ENCODE data around the gene LIN52. TPM values are rescaled to one million over a fixed set of nuclear protein-coding genes. Genes with fewer than 3 reads are reported as not detected.

Gene LIN52
- total and polyA plus RNA-seq, 9 of the 15 experiments (the other 6 are each of a cell fraction or from before 2014, with no cell fraction given) = 4.6 to 11.8 (median 9.2) TPM

DNA sequence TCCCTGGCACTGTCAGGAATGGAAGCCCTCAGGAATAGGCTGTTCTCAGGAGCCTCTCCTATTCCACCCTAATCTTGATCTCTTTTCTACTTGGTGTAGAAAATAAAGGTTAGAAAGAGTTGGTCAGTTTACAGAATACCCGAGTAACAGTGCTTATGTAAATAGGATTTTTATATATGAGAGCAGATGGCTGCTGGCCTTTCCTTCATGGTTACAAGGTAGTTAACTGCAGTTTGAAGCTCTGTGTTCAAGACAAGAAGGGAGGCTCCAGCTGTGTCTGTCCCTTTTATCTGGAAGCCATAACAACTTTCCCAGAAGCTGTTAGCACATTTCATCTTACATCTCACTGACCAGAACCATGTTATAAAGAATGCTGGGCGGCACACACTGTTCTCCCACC is 42.5 kb upstream of the LIN52 start:
- ChIA-PET POLR2A (no interaction called here), CTCF (ENCODE audit: low intra/inter-chr PET ratio) (no interaction called here)
- intact Hi-C loops (cut with micrococcal nuclease) = no loop called here
- ATAC-seq (no peak), DNase-seq (ENCODE audit: extremely low read depth in 1 of 4, low spot score in 3 of 4) (no peak), FAIRE-seq (no peak)
- Histone ChIP-seq H4K20me1 (replicated peaks; ENCODE audit: control insufficient read depth, insufficient read depth, low read length) (no peaks in the 10 kb centered on the region), H3K27me3 (ENCODE audit: control insufficient read depth in 2 of 2, insufficient read depth in 2 of 2, low read length in 2 of 2) (no peaks in the 10 kb centered on the region), H3K27ac (ENCODE audit: extremely low read depth, low read depth, low read length) (no peak overlapping the region; the same call in 2 of the 3 replicates), H3K36me3 (ENCODE audit: control insufficient read depth, insufficient read depth, low read length) (no peaks in the 10 kb centered on the region), H3K9me1 (ENCODE audit: control insufficient read depth, insufficient read depth, low read length) (no peaks in the 10 kb centered on the region), H2AFZ (ENCODE audit: low read depth, low read length) (no peak overlapping the region; the same call in 1 of the 2 replicates), H3K79me2 (ENCODE audit: control insufficient read depth, insufficient read depth, low read length) (no peaks in the 10 kb centered on the region), H3K4me3 (no peak overlapping the region), H3K4me1 (replicated peaks in 1 of 2; ENCODE audit: control insufficient read depth in 2 of 2, insufficient read depth in 2 of 2, low read length in 2 of 2) (0 out of 5 replicates have a peak, but pooled peaks cover 0 to 2% of the 10 kb centered on the region in 2 experiments), H3K9ac (ENCODE audit: insufficient read depth in 1 of 2, low read depth in 2 of 2, low read length in 2 of 2) (no peak overlapping the region), H3K4me2 (ENCODE audit: insufficient read depth, low read length) (no peak overlapping the region), H3K9me3 (replicated peaks; ENCODE audit: control insufficient read depth, insufficient read depth, low read depth, low read length) (no peaks in the 10 kb centered on the region)
- no TSS peak for BruUV-seq (replicated peaks)
- no peak for TF ChIP-seq HDAC3 (IDR thresholded peaks at IDR 0.05; ENCODE audit: borderline replicate concordance, partially characterized antibody)
- no peak for TF ChIP-seq ZNF184 (CRISPR knock-in tag; IDR thresholded peaks at IDR 0.05)
- TF ChIP-seq ZNF408 (CRISPR knock-in tag; IDR thresholded peaks at IDR 0.05; ENCODE audit: low read depth) = no peak
- in situ Hi-C loops (cut with MboI) = no loop called here
- WGBS (ENCODE audit: insufficient coverage, low coverage, missing lambda C conversion rate) = 21% methylated on average over 2 of the region's 2 CpGs

DNA sequence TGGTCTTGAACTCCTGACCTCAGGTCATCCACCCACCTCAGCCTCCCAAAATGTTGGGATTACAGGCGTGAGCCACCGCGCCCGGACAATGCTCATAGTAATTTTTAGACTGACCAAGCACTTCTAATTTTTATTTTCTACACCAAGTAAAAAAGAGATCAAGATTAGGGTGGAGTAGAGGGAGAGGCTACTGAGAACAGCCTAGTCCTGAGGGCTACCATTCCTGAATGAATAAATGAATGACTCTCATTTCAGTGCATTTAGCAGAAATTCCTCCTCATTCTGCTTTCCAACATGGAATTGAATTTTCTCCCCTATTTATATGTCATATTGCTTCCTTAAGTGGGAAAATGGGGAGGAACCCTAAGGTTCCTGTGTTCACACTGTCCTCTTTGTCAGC is 39.2 kb upstream of the LIN52 start:
- Histone ChIP-seq H3K9me1 (ENCODE audit: control insufficient read depth, insufficient read depth, low read length) (no peaks in the 10 kb centered on the region), H3K9me3 (replicated peaks; ENCODE audit: control insufficient read depth, insufficient read depth, low read depth, low read length) (no peaks in the 10 kb centered on the region), H3K4me2 (ENCODE audit: insufficient read depth, low read length) (no peak overlapping the region), H3K4me1 (replicated peaks in 1 of 2; ENCODE audit: control insufficient read depth in 2 of 2, insufficient read depth in 2 of 2, low read length in 2 of 2) (0 out of 5 replicates have a peak, but pooled peaks cover 0 to 2% of the 10 kb centered on the region in 2 experiments), H3K27ac (ENCODE audit: extremely low read depth, low read depth, low read length) (no peak overlapping the region), H3K27me3 (ENCODE audit: control insufficient read depth in 2 of 2, insufficient read depth in 2 of 2, low read length in 2 of 2) (no peaks in the 10 kb centered on the region), H4K20me1 (replicated peaks; ENCODE audit: control insufficient read depth, insufficient read depth, low read length) (no peaks in the 10 kb centered on the region), H3K4me3 (no peak overlapping the region), H3K79me2 (ENCODE audit: control insufficient read depth, insufficient read depth, low read length) (no peaks in the 10 kb centered on the region), H2AFZ (ENCODE audit: low read depth, low read length) (no peak overlapping the region), H3K9ac (ENCODE audit: insufficient read depth in 1 of 2, low read depth in 2 of 2, low read length in 2 of 2) (no peak overlapping the region), H3K36me3 (ENCODE audit: control insufficient read depth, insufficient read depth, low read length) (no peaks in the 10 kb centered on the region)
- WGBS (ENCODE audit: insufficient coverage, low coverage, missing lambda C conversion rate) = 63% methylated on average over 2 of the region's 4 CpGs
- no peak for DNase-seq (ENCODE audit: extremely low read depth in 1 of 4, low spot score in 3 of 4)
- ChIA-PET POLR2A (interaction anchor here (0.7 kb wide), 1 partner anchor 86 kb away, joined by 3 read pairs; no protein-coding TSS in a partner anchor), CTCF (ENCODE audit: low intra/inter-chr PET ratio) (no interaction called here)
- BruUV-seq (replicated peaks) = no TSS peak
- in situ Hi-C loops (cut with MboI) (no loop called here), intact Hi-C loops (cut with micrococcal nuclease) (no loop called here)
- ATAC-seq = no peak
- no peak for FAIRE-seq
- TF ChIP-seq HDAC8 (tag; IDR thresholded peaks at IDR 0.05) (no peak), KAT2B (IDR thresholded peaks at IDR 0.05; ENCODE audit: low read depth, low read length) (no peak), TCF7L2 (IDR thresholded peaks at IDR 0.05; ENCODE audit: low read depth, low read length) (no peak)
- TF ChIP-seq, protein P1, sequence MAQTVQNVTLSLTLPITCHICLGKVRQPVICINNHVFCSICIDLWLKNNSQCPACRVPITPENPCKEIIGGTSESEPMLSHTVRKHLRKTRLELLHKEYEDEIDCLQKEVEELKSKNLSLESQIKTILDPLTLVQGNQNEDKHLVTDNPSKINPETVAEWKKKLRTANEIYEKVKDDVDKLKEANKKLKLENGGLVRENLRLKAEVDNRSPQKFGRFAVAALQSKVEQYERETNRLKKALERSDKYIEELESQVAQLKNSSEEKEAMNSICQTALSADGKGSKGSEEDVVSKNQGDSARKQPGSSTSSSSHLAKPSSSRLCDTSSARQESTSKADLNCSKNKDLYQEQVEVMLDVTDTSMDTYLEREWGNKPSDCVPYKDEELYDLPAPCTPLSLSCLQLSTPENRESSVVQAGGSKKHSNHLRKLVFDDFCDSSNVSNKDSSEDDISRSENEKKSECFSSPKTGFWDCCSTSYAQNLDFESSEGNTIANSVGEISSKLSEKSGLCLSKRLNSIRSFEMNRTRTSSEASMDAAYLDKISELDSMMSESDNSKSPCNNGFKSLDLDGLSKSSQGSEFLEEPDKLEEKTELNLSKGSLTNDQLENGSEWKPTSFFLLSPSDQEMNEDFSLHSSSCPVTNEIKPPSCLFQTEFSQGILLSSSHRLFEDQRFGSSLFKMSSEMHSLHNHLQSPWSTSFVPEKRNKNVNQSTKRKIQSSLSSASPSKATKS (CRISPR knock-in tag; IDR thresholded peaks at IDR 0.05) = no peak
- TF ChIP-seq, protein P2, sequence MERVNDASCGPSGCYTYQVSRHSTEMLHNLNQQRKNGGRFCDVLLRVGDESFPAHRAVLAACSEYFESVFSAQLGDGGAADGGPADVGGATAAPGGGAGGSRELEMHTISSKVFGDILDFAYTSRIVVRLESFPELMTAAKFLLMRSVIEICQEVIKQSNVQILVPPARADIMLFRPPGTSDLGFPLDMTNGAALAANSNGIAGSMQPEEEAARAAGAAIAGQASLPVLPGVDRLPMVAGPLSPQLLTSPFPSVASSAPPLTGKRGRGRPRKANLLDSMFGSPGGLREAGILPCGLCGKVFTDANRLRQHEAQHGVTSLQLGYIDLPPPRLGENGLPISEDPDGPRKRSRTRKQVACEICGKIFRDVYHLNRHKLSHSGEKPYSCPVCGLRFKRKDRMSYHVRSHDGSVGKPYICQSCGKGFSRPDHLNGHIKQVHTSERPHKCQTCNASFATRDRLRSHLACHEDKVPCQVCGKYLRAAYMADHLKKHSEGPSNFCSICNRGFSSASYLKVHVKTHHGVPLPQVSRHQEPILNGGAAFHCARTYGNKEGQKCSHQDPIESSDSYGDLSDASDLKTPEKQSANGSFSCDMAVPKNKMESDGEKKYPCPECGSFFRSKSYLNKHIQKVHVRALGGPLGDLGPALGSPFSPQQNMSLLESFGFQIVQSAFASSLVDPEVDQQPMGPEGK (CRISPR knock-in tag; IDR thresholded peaks at IDR 0.05; ENCODE audit: borderline replicate concordance) = no peak
